Stimulated activated naive CD8-positive, alpha-beta T cell treated with anti-CD3 and anti-CD28 coated beads, Interleukin-15, Interleukin-2, amounts not matched to agents 100 ng/mL and 50 ng/mL, for 24 hours (primary cell): Measurements from ENCODE around the gene SPTB.

Experiments used
- H3K27ac Mint-ChIP-seq: one replicate; pipeline ENCODE4 v1.8.0; 2021; ENCODE audit warnings: mild to moderate bottlenecking, mixed read lengths
- H3K27me3 Mint-ChIP-seq: one replicate; pipeline ENCODE4 v1.8.0; 2021; ENCODE audit warnings: mixed read lengths
- H3K36me3 Mint-ChIP-seq: one replicate; pipeline ENCODE4 v1.8.0; 2021; ENCODE audit warnings: low read depth, mixed read lengths
- H3K4me1 Mint-ChIP-seq: one replicate; pipeline ENCODE4 v1.8.0; 2021; ENCODE audit warnings: low read depth, mixed read lengths
- H3K4me3 Mint-ChIP-seq: one replicate; pipeline ENCODE4 v1.8.0; 2021; ENCODE audit warnings: mild to moderate bottlenecking, mixed read lengths
- H3K9me3 Mint-ChIP-seq: one replicate; pipeline ENCODE4 v1.8.0; 2021; ENCODE audit warnings: mixed read lengths

SPTB gene

GRCh38 chr14:64825509-64825908, 54.2 kb downstream of the SPTB start:
- Mint-ChIP-seq H3K9me3 (no peaks in the 10 kb centered on the region), H3K36me3 (no peaks in the 10 kb centered on the region), H3K4me1 (no peaks in the 10 kb centered on the region), H3K27me3 (peaks cover 9% of the 10 kb centered on the region), H3K4me3 (no peak overlapping the region), H3K27ac (no peak overlapping the region)

- Mint-ChIP-seq H3K9me3 (no peaks in the 10 kb centered on the region), H3K36me3 (no peaks in the 10 kb centered on the region)
These were observed 54.7 kb downstream of the SPTB start for GRCh38 chr14:64825006-64825405.

GRCh38 chr14:64824471-64824870, 55.2 kb downstream of the SPTB start:
- H3K27ac Mint-ChIP-seq = no peak overlapping the region
- no peak overlapping the region for H3K4me3 Mint-ChIP-seq
- no peaks in the 10 kb centered on the region for H3K36me3 Mint-ChIP-seq
- H3K4me1 Mint-ChIP-seq = no peaks in the 10 kb centered on the region
- H3K9me3 Mint-ChIP-seq = no peaks in the 10 kb centered on the region
- H3K27me3 Mint-ChIP-seq = peaks cover 9% of the 10 kb centered on the region

More at GRCh38 chr14:64825006-64825405, 54.7 kb downstream of the SPTB start:
- no peaks in the 10 kb centered on the region for H3K4me1 Mint-ChIP-seq
- H3K27me3 Mint-ChIP-seq = peaks cover 9% of the 10 kb centered on the region
- H3K4me3 Mint-ChIP-seq = no peak overlapping the region
- H3K27ac Mint-ChIP-seq = no peak overlapping the region

- peaks cover 9% of the 10 kb centered on the region for H3K27me3 Mint-ChIP-seq
- no peak overlapping the region for H3K27ac Mint-ChIP-seq
- H3K9me3 Mint-ChIP-seq = no peaks in the 10 kb centered on the region
- H3K4me3 Mint-ChIP-seq = peak overlapping the region; percentile 50
- H3K36me3 Mint-ChIP-seq = no peaks in the 10 kb centered on the region
- H3K4me1 Mint-ChIP-seq = no peaks in the 10 kb centered on the region
These were observed 56.3 kb downstream of the SPTB start for GRCh38 chr14:64823305-64823861.

- H3K36me3 Mint-ChIP-seq = no peaks in the 10 kb centered on the region
- peaks cover 9% of the 10 kb centered on the region for H3K27me3 Mint-ChIP-seq
- no peaks in the 10 kb centered on the region for H3K4me1 Mint-ChIP-seq
- H3K9me3 Mint-ChIP-seq = no peaks in the 10 kb centered on the region
- no peak overlapping the region for H3K27ac Mint-ChIP-seq
- no peak overlapping the region for H3K4me3 Mint-ChIP-seq
These were observed 58.1 kb downstream of the SPTB start for GRCh38 chr14:64821651-64822050.

- Mint-ChIP-seq H3K4me1 (no peaks in the 10 kb centered on the region), H3K27ac (no peak overlapping the region), H3K36me3 (no peaks in the 10 kb centered on the region), H3K27me3 (peaks cover 10% of the 10 kb centered on the region), H3K9me3 (no peaks in the 10 kb centered on the region), H3K4me3 (no peak overlapping the region)
These were observed 61.6 kb downstream of the SPTB start for GRCh38 chr14:64818151-64818550.

GRCh38 chr14:64817631-64818030, 62.1 kb downstream of the SPTB start:
- Mint-ChIP-seq H3K4me1 (peaks cover 1% of the 10 kb centered on the region), H3K27me3 (peaks cover 10% of the 10 kb centered on the region), H3K9me3 (no peaks in the 10 kb centered on the region), H3K27ac (no peak overlapping the region), H3K36me3 (no peaks in the 10 kb centered on the region), H3K4me3 (no peak overlapping the region)

GRCh38 chr14:64816221-64816783, 63.4 kb downstream of the SPTB start:
- H3K27me3 Mint-ChIP-seq = peaks cover 10% of the 10 kb centered on the region

GRCh38 chr14:64815257-64815656, 64.5 kb downstream of the SPTB start:
- Mint-ChIP-seq H3K36me3 (no peaks in the 10 kb centered on the region), H3K4me3 (no peak overlapping the region), H3K9me3 (no peaks in the 10 kb centered on the region), H3K27me3 (peaks cover 6% of the 10 kb centered on the region), H3K4me1 (peaks cover 5% of the 10 kb centered on the region), H3K27ac (no peak overlapping the region)

More at GRCh38 chr14:64816221-64816783, 63.4 kb downstream of the SPTB start:
- Mint-ChIP-seq H3K27ac (no peak overlapping the region), H3K36me3 (no peaks in the 10 kb centered on the region), H3K4me1 (peaks cover 5% of the 10 kb centered on the region), H3K4me3 (no peak overlapping the region), H3K9me3 (no peaks in the 10 kb centered on the region)

- no peaks in the 10 kb centered on the region for H3K36me3 Mint-ChIP-seq
- H3K27me3 Mint-ChIP-seq = peaks cover 6% of the 10 kb centered on the region
- no peak overlapping the region for H3K27ac Mint-ChIP-seq
- H3K4me3 Mint-ChIP-seq = no peak overlapping the region
- peaks cover 5% of the 10 kb centered on the region for H3K4me1 Mint-ChIP-seq
- no peaks in the 10 kb centered on the region for H3K9me3 Mint-ChIP-seq
These were observed 67.3 kb downstream of the SPTB start for GRCh38 chr14:64812412-64812811.

- Mint-ChIP-seq H3K27ac (no peak overlapping the region), H3K4me1 (peaks cover 5% of the 10 kb centered on the region), H3K36me3 (no peaks in the 10 kb centered on the region), H3K9me3 (no peaks in the 10 kb centered on the region), H3K27me3 (peaks cover 6% of the 10 kb centered on the region), H3K4me3 (no peak overlapping the region)
These were observed 68.0 kb downstream of the SPTB start for GRCh38 chr14:64811676-64812075.

GRCh38 chr14:64808449-64808848, 71.3 kb downstream of the SPTB start:
- no peaks in the 10 kb centered on the region for H3K9me3 Mint-ChIP-seq
- H3K4me1 Mint-ChIP-seq = peaks cover 5% of the 10 kb centered on the region
- H3K27me3 Mint-ChIP-seq = no peaks in the 10 kb centered on the region
- no peak overlapping the region for H3K4me3 Mint-ChIP-seq
- no peaks in the 10 kb centered on the region for H3K36me3 Mint-ChIP-seq
- H3K27ac Mint-ChIP-seq = no peak overlapping the region

- no peak overlapping the region for H3K4me3 Mint-ChIP-seq
- no peaks in the 10 kb centered on the region for H3K9me3 Mint-ChIP-seq
- peaks cover 3% of the 10 kb centered on the region for H3K4me1 Mint-ChIP-seq
- H3K27me3 Mint-ChIP-seq = no peaks in the 10 kb centered on the region
- H3K27ac Mint-ChIP-seq = no peak overlapping the region
- no peaks in the 10 kb centered on the region for H3K36me3 Mint-ChIP-seq
These were observed 72.2 kb downstream of the SPTB start for GRCh38 chr14:64807551-64807950.

- no peaks in the 10 kb centered on the region for H3K27me3 Mint-ChIP-seq
- no peak overlapping the region for H3K4me3 Mint-ChIP-seq
- H3K4me1 Mint-ChIP-seq = no peaks in the 10 kb centered on the region
- no peaks in the 10 kb centered on the region for H3K9me3 Mint-ChIP-seq
- no peak overlapping the region for H3K27ac Mint-ChIP-seq
- H3K36me3 Mint-ChIP-seq = no peaks in the 10 kb centered on the region
These were observed 72.7 kb downstream of the SPTB start for GRCh38 chr14:64806862-64807495.

GRCh38 chr14:64806202-64806861, 73.4 kb downstream of the SPTB start:
- H3K4me1 Mint-ChIP-seq = no peaks in the 10 kb centered on the region
- H3K27ac Mint-ChIP-seq = no peak overlapping the region
- H3K27me3 Mint-ChIP-seq = no peaks in the 10 kb centered on the region
- no peaks in the 10 kb centered on the region for H3K36me3 Mint-ChIP-seq
- no peaks in the 10 kb centered on the region for H3K9me3 Mint-ChIP-seq
- H3K4me3 Mint-ChIP-seq = no peak overlapping the region
